HL-60/S4 (cell line): ENCODE measurements around the gene IL15.

Experiments
- in situ Hi-C: fragments of 300-500 bp; cut with MboI; formaldehyde crosslinking; loops from 2 replicates; pipeline ENCODE4 v1.14.3; 2022; ENCODE audit warnings: low sequenced_read_pairs

The IL15 gene

DNA sequence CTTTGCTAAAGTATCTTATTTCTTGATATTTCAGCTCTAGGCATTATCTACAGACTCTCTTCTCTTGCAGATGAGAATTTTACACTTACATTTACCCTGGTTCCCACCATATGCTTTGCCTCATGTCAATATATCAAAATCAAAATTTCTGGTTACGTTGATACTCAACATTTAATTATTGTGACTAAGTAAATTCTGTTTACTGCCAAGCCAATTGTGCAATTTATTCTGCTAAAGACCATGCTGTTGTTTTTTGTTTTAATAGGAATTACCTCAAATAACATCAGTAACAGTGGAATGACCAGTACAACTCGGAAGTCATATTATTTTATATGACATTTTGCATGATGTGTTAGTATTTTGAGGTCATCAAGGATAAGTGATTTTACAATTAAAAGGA, 125.5 kb downstream of the IL15 start:
- in situ Hi-C loops = no loop called here

DNA sequence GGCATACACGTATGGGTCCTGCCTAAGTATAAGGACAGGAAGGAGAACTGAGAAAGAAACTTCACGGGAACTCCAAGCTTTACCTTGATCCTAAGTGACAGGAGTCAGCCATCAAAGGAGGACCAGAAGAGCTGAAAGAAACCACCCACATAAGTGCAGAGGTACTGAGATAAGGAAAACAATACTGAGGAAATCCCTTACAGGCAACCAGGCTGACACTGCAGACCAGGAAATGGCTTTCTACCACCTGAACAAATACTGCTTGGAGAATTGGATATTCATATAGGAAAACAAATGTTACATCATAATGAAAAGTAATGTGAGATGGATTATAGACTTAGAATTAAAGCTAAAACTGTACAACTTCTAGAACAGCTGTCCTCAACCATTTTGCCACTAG, 127.0 kb downstream of the IL15 start:
- in situ Hi-C loops = no loop called here

DNA sequence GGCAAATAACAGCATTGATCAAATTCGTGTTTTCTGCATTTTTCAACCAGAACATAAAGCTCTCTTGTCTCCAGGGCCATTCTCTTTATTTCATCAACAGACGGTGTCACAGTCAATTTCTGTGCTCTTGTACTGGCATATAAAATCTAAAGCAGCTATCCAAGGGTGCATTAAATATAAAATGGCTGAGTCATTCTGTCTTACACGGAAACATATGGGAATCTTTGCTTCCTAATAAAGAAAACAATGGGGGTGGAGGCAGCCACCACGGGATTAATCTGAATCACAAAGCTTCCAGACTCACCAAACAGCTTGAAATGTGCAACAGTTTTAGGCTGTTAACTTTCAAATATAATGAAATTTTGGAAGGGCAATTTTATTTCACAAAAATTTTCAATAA, 132.6 kb downstream of the IL15 start:
- in situ Hi-C loops = no loop called here

DNA sequence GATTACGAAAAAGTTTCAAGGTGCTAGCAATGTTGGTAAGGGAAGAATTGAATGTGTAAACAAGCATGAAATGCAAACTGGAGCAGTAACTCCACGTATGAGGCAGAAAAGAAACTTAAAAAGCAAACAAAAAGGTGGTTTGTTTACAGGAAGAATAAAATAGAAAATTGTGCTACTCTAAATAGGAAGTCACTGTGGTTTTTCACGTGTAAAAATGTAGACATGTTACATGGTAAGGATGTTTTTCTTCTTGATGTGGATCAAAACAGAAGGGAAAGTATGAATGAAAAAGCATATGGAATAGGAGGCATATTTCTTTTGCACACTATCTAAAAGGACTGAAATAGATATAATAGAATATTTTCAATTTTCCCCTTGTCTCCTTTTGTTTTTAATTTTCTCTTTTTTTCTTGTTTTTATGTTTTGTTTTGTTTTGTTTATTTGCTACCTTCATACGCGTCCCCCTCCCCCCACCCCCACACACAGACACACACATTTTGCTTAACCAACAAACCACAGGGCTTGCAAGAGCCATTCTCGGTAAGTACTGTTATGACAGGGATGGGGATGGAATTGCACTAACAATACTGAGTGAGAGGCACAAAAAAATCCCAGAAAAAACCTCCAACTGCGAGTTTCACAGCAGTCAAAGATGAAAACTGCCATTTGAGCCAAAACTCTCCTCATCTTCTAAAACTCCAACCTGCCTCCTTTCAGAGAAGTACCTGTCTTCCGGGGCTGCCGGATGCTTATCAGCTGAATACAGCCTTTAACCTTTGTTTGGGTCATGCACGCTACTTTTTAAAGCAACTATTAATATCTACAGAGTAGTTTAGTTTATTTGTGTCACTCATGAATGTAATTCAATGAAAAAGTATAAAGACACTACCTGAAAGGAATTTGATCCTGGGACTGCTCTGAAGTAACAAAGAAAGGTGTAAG, 135.8 kb downstream of the IL15 start:
- in situ Hi-C loops = no loop called here

DNA sequence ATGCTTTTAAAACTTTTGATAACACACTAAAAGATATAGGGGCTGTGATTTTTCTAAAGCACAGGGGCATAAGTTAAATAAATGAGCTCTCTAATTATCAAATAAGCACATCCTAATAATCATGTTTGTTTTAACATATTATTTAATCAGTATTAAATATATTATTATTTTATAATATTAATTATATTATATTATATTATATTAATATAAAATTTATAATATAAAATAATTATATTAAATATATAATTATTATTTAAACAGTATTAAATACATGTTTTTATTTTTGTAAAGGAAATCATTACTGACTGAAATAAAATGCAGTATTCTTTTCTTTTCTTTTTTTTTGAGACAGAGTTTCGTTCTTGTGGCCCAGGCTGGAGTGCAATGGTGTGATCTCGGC, 136.5 kb downstream of the IL15 start:
- in situ Hi-C loops = no loop called here

- in situ Hi-C loops = no loop called here
These were observed 145.8 kb downstream of the IL15 start for GRCh38 chr4:141782205-141782604.
